Body of pancreas (tissue), 4 donors: ENCODE measurements around the gene THADA.

Experiments used
- POLR2A ChIP-seq, 3 donors: fragments of 450-650 bp; IDR thresholded peaks; one replicate each; pipeline ENCODE4 v1.6.1; 2016; ENCODE audit warnings: antibody characterized with exemption in 3 of 3, mild to moderate bottlenecking in 2 of 3
- TF ChIP-seq, protein P1 (sequence below), 7 experiments: fragments of 450-650 bp in 4 of 7; fragments of 200-600 bp in 3 of 7; sonication (generic) in 3 of 7; IDR thresholded peaks; one replicate each; pipeline ENCODE4 v1.5.1; 2016 to 2019; ENCODE audit warnings: antibody characterized with exemption in 7 of 7

DNA sequence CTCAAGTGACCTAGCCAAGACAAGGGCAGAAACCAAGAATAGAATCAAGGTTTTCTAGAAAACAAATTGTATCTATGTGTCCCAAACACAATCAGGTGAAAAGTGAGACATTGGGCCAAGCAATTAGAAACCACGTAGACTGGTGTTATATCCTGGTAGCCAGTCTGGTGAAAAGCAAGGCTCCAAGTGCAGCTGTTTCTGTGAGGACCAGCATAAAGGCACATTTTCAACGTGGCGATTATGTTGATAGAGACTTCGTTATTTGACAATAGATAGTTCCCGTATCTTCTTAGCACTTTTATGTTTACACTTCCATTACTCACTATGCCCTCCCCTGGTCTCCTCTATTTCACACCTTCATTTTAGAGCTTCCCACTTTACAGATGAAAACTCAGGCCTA is 266.2 kb downstream of the THADA start:
- TF ChIP-seq, protein P1, sequence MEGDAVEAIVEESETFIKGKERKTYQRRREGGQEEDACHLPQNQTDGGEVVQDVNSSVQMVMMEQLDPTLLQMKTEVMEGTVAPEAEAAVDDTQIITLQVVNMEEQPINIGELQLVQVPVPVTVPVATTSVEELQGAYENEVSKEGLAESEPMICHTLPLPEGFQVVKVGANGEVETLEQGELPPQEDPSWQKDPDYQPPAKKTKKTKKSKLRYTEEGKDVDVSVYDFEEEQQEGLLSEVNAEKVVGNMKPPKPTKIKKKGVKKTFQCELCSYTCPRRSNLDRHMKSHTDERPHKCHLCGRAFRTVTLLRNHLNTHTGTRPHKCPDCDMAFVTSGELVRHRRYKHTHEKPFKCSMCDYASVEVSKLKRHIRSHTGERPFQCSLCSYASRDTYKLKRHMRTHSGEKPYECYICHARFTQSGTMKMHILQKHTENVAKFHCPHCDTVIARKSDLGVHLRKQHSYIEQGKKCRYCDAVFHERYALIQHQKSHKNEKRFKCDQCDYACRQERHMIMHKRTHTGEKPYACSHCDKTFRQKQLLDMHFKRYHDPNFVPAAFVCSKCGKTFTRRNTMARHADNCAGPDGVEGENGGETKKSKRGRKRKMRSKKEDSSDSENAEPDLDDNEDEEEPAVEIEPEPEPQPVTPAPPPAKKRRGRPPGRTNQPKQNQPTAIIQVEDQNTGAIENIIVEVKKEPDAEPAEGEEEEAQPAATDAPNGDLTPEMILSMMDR (IDR thresholded peaks at IDR 0.05), result no peak
- no peak for TF ChIP-seq POLR2A (IDR thresholded peaks at IDR 0.05)
